ENCODE data around the gene CERS2. TPM values are rescaled to one million over a fixed set of nuclear protein-coding genes. Genes with fewer than 3 reads are reported as not detected.
"Not testable (repeated sequence)": the region's sequence is repeated elsewhere in the genome, so short reads cannot be mapped to it uniquely, and the experiment has no call there.

Gene CERS2
- total RNA-seq, 1 donor from 2014 or later, result 159 TPM

DNA sequence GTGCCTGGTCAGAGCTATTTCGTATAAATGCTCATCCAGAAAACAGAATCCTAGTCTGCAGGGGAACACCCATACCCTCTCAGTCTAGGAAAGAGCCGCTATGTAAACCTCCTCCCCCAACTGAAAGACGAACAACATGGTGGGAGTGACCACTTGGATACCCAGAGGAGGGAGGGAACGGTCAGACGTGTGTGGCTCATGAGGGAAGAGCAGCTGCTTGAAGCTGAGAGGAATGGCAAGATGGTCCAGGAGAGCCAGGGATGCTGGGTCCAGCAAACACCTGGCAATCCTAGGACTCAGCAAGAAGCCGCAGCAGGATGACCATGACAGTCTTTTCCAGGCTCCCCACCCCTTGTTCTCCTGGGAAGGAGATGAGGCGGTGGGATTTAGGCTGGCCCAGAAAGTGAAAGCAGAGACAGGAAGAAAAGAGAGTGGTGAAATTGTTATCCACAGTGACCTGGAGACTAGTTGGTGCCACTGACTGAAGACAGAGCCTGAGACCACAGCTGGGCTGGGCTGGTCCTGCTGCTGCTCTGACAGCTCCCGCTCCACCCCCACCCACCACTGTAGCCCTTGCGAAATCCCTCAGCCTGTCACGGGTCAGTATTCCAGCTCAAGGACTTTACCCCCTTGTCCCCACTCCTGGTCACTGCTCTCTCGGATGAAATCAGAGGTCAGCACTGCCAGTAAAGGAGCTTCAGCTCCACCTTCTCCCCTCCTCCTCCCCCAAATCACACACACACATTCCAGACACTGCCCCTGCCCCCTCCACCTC lies 3.6 kb downstream of the CERS2 start:
- DNase-seq (ENCODE audit: low spot score), result no peak

DNA sequence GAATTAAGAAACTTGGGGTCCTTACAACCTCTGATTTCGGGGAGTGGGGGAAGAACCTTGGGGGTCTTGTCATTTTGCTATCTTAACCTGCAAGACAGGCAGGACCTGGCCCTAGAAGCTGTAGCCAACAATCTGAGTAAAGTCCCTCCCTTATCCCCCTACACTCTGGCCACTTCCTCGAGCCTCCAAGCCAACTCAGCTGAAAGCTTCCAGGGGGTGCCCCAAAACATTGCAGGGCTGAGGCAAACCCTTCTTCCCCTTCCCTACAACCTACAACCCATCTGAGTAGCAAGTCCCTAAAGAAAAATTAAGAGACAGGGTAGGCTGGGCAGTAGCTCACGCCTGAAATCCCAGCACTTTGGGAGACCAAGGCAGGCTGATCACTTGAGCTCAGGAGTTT lies 5.0 kb downstream of the CERS2 start:
- no peak for DNase-seq (ENCODE audit: low spot score)

DNA sequence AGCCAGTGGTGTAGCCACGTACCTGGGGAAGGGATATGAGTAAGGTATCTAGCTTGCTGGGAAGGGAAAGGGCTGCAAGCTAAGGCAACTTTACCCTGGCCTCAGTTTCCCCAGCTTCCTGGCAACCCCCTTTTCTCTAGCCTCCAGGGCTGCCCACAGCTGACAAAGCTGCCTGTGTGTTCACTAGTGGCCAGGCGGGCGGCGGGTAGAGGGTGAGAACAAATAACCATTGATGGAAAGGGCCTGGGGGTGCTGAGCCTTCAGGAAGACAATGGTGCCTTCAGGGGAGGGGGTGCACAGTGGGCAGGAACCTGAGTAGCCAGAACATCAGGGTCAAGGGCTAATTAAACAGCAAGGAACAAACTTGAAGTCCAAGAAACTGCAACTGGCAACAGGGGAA lies 6.1 kb downstream of the CERS2 start:
- no peak for DNase-seq (ENCODE audit: low spot score)

DNA sequence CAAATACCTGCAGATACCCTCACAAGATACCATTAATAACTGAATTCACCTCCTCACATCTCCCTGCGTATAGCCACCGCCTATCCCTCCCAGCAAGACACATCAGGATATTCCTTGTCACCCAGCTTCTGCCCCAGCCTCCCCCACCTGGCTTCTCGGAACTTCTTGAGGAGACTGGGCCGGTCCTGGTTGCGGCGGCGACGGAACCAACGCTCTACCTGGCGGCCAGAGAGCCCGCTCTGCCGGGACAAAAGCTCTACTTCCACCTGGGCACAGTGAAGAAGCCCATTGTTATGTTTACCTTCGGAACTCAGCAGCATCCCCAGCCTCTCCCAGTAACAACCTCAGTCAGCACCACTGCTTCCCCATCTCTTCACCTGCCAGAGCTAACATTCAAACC lies 6.7 kb downstream of the CERS2 start:
- DNase-seq (ENCODE audit: low spot score), result no peak

DNA sequence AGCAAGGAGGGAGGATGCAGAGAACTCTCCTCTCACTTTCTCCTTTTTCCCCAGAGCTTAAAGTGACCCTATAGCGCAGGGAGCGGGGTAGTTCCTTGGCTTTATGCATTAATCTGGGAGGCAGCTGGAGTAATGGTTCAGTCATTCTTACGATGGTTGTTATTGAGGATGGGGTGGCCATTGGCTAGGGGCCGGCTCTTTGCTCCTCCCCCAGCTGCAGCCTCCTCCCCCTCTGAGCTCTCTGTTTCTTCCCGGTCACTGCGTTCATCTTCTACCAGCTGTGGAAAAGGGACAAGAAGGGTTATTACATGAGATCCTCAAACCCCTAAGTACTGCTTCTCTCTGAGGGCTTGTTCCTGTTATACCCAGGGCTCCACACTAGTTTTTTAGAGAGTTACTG lies 8.6 kb downstream of the CERS2 start:
- no peak for DNase-seq (ENCODE audit: low spot score)

DNA sequence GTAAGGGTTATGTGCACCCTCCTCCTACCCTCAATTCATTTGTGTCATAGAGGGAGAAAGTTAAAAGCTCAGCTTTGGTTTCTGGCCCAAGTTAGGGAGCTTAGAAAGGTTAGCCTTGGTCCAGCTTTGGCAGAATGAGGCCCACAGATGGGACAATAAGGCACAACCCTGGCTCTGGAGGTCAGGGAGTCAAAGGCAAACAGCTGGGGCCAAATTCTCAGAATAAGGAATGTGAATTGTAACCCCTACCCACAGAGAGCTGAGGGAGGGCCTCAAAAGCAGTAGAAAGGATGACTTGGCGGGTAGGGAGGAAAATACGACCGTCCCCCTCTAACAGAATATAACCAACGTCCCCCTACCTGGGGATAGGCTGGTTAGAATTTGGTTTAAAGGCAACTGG lies 9.0 kb downstream of the CERS2 start:
- DNase-seq (ENCODE audit: low spot score), result no peak

DNA sequence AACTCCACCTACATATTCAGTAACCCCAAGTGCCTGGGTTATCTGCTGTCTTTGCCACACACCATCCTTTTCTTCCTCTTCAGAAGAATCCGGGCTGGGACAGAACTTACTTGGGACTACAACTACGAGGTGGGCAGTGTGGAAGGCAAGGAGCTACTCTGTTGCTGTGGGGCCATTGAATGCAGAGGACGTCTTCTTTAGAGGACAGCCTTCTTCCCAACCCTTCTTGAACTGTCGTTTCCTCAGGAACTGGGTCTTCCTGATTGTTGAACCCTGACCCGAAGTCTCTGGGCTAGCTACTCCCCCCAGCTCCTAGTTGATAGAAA lies 10.5 kb downstream of the CERS2 start:
- no peak for DNase-seq (ENCODE audit: low spot score)

DNA sequence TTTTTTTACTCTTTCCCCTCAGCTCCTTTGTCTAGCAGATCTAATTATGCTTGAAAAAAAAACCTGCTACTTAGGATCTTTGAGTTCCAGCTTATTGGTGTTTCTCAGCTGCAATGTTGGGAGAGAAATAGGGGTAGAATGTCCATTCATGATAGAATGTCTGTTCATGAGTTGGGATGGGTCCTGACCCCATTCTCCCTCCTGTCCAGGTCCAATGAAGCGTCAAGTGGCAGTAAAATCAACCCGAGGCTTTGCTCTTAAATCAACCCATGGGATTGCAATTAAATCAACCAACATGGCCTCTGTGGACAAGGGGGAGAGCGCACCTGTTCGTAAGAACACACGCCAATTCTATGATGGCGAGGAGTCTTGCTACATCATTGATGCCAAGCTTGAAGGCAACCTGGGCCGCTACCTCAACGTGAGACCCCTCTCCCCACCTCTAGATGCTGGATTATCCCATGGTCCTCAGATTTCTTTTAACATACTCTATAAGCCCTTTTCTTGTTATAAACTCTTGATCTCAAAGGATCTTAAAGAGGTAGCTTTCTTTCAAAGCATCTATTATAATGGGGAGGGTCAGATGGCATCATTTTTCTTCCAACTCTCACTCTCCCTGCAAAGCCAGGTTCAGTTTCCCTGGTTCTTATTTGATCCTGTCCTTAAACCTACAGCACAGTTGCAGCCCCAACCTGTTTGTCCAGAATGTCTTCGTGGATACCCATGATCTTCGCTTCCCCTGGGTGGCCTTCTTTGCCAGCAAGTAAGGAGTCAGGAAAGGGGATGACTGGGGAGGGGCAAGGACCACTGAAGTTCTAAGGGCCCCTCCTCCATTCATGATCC lies 11.1 kb downstream of the CERS2 start:
- no peak for DNase-seq (ENCODE audit: low spot score)

DNA sequence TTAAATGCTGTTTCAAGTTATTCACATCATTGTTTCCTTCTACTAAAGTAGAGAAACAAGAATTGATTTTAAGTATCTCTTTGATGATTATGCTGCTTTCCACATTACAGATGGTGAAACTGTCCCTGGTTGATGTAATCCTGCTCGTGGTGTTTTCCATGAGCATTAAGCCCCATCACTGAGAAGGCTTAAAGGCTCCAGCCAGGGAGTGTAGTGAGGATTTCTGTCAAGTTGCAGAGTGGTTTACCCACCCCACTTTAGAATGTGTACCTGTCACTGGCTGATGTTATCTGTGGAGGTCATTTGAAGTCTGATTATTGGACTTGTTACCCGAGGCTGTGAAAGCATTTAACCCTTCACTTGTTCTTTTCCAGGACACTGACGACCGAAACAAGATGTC lies 12.9 kb downstream of the CERS2 start:
- DNase-seq (ENCODE audit: low spot score), result no peak

DNA sequence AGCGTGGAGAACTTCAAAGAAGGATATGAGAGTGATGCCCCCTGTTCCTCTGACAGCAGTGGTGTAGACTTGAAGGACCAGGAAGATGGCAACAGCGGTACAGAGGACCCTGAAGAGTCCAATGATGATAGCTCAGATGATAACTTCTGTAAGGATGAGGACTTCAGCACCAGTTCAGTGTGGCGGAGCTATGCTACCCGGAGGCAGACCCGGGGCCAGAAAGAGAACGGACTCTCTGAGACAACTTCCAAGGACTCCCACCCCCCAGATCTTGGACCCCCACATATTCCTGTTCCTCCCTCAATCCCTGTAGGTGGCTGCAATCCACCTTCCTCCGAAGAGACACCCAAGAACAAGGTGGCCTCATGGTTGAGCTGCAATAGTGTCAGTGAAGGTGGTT lies 14.0 kb downstream of the CERS2 start:
- DNase-seq (ENCODE audit: low spot score), result peak; percentile 2

DNA sequence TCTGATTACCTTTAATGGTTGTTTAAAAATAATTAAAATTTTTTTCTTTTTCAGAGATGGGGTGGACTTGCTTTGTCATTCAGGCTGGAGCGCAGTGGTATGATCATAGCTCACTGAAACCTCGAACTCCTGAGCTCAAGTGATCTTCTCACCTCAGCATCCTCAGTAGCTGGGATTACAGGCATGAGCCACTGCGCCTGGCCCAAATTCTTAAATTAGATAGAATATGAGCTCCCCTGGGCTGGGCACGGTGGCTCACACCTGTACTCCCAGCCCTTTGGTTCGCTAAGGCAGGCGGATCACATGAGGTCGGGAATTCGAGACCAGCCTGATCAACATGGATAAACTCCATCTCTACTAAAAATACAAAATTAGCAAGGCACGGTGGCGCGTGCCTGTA lies 17.0 kb downstream of the CERS2 start:
- DNase-seq (ENCODE audit: low spot score), result peak; percentile 69

DNA sequence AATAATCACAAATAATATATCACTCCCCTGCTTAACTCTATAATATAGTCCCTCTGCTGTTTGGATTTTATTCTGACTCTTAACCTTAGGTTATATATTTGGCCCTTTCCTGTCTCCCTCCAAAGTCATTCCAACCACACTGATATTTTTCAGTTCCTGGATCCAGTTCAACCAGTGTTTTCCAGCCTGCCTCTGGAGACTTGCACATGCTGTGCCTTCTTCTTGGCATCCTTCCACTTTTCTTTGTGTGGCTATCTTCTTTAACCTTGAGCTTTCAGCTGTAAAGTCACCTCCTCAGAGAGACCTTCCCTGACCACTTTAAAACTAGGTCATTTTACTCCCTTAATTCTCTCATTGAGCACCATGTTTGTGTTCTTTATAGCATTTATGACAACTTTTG lies 19.4 kb downstream of the CERS2 start:
- DNase-seq (ENCODE audit: low spot score), result no peak

DNA sequence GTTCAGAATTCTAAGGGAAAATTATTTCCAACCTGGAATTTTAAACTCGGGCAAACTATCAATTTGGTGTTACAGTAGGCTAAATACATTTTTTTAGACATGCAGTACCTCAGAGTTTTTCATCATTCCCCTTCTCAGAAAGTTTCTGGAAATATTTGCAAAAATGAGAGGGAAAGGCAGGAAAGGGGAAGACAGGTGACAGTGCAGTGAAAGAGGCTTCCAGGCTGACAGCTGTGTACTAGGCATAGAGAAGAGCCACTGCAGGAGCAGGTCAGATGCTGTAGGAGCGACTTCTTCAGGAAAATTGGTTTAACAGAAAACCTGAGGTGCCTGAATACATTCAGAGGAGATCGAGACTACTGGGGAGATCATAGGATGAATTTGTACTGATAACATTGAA lies 19.9 kb downstream of the CERS2 start:
- DNase-seq (ENCODE audit: low spot score), result no peak

DNA sequence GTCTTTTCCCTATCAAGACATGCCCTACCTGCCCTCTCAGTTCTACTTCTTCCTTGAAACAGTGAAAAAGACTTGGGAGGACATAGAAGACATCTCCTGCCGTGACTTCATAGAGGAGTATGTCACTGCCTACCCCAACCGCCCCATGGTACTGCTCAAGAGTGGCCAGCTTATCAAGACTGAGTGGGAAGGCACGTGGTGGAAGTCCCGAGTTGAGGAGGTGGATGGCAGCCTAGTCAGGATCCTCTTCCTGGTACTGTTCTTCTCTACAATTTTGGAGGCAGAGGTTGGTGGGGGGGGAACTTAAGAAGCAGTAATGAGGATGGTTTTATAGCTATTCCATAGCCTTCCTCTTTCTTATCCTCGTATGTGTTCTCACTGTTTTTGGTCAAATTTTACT lies 29.8 kb downstream of the CERS2 start:
- DNase-seq (ENCODE audit: low spot score), result no peak

DNA sequence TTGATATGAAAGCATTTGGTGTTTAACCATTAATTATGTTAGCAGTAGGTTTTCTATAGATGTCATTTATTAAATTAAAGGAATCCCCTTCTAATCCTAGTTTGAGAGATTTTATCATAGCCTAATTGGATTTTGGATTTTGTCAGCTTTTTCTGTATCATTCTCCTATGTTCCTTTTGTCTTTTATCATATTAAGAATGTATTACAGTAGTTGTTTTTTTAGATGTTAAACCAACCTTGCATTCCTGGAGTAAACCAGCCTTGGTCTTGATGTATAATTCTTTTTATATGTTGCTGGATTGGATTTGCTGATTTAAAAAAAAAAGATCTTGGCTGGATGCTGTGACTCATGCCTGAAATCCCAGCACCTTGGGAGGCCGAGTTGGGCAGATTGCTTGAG lies 42.9 kb downstream of the CERS2 start:
- no peak for DNase-seq (ENCODE audit: low spot score)

DNA sequence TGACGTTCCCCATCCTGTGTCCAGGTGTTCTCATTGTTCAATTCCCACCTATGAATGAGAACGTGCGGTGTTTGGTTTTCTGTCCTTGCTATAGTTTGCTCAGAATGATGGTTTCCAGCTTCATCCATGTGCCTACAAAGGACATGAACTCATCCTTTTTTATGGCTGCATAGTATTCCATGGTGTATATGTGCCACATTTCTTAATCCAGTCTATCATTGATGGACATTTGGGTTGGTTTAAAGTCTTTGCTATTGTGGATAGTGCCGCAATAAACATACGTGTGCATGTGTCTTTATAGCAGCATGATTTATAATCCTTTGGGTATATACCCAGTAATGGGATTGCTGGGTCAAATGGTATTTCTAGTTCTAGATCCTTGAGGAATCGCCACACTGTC lies 45.9 kb downstream of the CERS2 start:
- DNase-seq (ENCODE audit: low spot score), result not testable (repeated sequence)

DNA sequence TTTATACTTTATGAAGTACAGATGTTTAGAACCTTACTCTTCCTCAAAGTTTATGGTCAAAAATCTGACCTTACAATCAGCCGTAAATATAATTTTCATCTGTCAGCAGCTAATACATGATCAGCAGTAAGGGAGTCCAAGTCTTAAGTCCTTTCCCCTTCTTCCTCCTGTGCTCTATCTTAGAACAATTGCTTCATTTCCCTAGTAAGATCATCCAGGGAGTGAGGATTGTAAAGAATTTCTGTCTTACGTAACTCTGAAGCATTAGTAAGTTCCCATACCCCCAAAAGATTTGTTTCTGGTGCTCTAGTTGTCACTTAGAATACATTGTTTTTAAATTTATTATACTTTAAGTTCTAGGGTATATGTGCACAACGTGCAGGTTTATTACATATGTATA lies 46.3 kb downstream of the CERS2 start:
- no peak for DNase-seq (ENCODE audit: low spot score)

DNA sequence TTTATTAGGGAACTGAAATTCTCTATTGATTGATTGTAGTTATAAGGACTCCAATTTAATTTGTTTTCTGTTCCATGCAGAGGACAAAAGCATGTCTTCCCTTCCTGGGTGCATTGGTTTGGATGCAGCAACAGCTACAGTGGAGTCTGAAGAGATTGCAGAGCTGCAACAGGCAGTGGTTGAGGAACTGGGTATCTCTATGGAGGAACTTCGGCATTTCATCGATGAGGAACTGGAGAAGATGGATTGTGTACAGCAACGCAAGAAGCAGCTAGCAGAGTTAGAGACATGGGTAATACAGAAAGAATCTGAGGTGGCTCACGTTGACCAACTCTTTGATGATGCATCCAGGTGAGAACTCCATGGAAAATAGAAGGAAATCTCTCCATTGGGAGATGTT lies 47.0 kb downstream of the CERS2 start:
- no peak for DNase-seq (ENCODE audit: low spot score)

DNA sequence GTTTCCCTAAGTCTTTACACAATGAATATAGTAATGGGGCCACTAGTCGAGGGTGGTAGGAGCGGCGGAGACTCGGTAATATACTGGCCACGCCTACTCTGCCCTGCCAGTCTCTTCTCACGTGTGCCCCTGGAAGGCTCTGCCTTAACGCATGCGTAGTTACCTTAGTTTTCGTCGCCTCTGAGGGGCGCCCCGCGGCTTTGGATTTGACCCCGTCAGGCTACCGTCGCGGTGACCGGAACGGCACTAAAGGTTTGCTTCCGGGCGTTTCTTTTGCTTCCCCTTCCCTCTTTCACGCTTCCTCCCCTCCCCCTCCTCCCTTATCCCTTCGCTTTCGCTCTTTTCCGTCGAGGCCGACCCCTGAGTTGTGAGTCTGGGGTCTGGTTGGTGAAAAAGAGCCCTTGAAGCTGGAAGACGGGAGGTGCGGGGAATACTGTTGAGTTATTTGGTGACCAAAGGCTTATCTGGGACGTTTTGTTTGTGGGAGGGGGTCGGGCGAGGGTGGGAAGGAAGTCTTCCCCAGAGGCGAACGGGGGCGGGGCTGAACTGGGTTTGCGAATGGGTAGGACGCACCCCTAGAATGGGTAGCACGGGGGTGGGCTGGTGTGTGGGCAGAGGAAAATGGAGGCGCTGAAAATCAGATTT lies 48.4 kb downstream of the CERS2 start, which contains the start of gene SETDB1:
Gene SETDB1, plus strand, starts transcription at position 267 of the 645 bp plus-strand sequence. CDS start 1,352 bp downstream, outside the sequence.
- peak; percentile 97 for DNase-seq (ENCODE audit: low spot score)

DNA sequence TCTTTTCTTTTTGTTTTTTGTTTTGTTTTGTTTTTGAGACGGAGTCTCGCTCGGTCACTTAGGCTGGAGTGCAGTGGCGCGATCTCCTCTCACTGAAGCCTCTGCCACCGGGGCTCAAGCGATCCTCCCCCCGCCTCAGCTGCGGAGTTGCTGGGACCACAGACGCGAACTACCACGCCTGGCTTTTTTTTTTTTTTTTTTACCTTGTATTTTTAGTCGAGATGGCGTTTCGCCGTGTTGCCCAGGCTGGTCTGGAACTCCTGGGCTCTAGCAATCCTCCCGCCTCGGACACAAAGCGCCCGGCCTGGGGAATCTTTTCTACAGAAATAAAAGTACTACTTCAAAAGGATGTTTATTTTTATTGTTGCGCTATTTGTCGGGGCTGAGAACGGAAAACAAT lies 49.6 kb downstream of the CERS2 start:
- DNase-seq (ENCODE audit: low spot score), result no peak

DNA sequence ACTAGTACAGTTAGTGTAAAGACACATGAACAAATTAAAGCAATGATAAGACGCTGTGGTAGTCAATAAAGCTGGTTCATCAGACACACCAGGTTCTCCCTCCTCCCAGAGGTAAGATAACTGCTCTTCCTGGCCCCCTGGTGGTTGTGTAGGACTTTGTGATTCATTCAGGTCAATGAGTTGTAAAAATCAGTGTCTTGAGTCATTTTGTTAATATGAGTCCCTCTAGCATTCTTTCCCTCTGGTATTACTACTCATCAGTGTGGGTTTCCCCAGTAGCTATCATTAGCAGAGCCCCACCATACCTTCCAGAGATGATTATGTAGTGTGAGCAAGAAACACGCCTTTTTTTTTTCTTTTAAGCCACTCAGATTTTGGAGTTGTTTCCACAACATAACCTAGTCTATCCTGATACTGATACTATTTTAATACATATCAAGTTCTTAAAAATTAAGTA lies 52.1 kb downstream of the CERS2 start:
- no peak for DNase-seq (ENCODE audit: low spot score)

DNA sequence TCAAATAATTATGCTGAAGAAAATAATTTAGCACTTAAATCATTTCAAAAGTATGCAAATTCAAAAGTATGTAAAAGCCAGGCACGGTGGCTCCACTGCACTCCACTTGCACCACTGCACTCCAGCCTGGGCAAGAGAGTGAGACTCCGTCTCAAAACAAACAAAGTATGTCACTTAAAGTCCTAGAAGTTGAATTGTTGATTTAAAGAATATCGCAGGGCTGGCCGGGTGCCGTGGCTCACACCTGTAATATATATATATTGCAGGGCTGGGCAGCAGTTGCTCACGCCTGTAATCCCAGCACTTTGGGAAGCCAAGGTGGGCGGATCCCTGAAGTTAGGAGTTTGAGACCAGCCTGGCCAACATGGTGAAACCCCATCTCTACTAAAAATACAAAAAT lies 57.2 kb downstream of the CERS2 start:
- DNase-seq (ENCODE audit: low spot score), result no peak

Measured in mesenteric fat pad (tissue), 1 donor.